IMR-90 (cell line): ENCODE data around the gene TMEM54. TPM values are rescaled to one million over a fixed set of nuclear protein-coding genes. Genes with fewer than 3 reads are reported as not detected.
A peak's percentile ranks its signal among the peaks of the same experiment; 100 is the strongest.

Experiments
- ATAC-seq: fragments of 200-7000 bp; cut with Tn5 transposase; 2 replicates; pipeline ENCODE4 v1.9.1; 2020; ENCODE audit warnings: low read depth, mild to moderate bottlenecking, moderate library complexity
- Bru-seq: library from RNA; stranded (reverse); fragments of 400-500 nt; gene quantifications from one replicate; lab custom pipeline; 2021; lab: Mats Ljungman, UMichigan
- BruChase-seq, 2 experiments: library from RNA; stranded (reverse); fragments of 400-500 nt; gene quantifications; one replicate each; lab custom pipeline; 2021; lab: Mats Ljungman, UMichigan
- BruUV-seq: library from RNA; stranded (reverse); fragments of 400-500 nt; replicated peaks from 2 replicates; lab custom pipeline; 2021; lab: Mats Ljungman, UMichigan
- CTCF ChIA-PET: fragments of 300-600 bp; formaldehyde crosslinking; extraction: SDS; loops from one replicate; lab custom pipeline; 2021; ENCODE audit warnings: antibody characterized with exemption; lab: Yijun Ruan, JAX
- POLR2A ChIA-PET: fragments of 300-600 bp; sonication (Branson Sonifier 250); formaldehyde crosslinking; loops from one replicate; lab custom pipeline; 2022; ENCODE audit warnings: antibody characterized with exemption; ENCODE audit not compliant: unreplicated experiment; lab: Charles Lee
- DNase-seq: peaks from one replicate; pipeline ENCODE4 v3.0.0; 2013
- H2AFZ ChIP-seq: replicated peaks from 2 replicates; pipeline ENCODE3; 2013; ENCODE audit warnings: low read length, mild to moderate bottlenecking; ENCODE audit not compliant: poor library complexity
- H2AK5ac ChIP-seq: 2 replicates; pipeline ENCODE4 v1.6.1; 2013; ENCODE audit warnings: low read depth, low read length, inconsistent platforms
- H2AK9ac ChIP-seq: replicated peaks from 2 replicates; pipeline ENCODE3; 2013; ENCODE audit warnings: mild to moderate bottlenecking, low read depth, low read length, moderate library complexity; ENCODE audit not compliant: poor library complexity
- H2BK120ac ChIP-seq: 2 replicates; pipeline ENCODE4 v1.6.1; 2013; ENCODE audit warnings: low read depth, low read length, inconsistent platforms
- H2BK15ac ChIP-seq: 3 replicates; pipeline ENCODE4 v1.6.1; 2013; ENCODE audit warnings: low read depth, low read length, inconsistent platforms
- H2BK20ac ChIP-seq: 2 replicates; pipeline ENCODE4 v1.6.1; 2013; ENCODE audit warnings: low read depth, mild to moderate bottlenecking, inconsistent platforms, low read length, moderate library complexity
- H2BK5ac ChIP-seq: 2 replicates; pipeline ENCODE4 v1.6.1; 2013; ENCODE audit warnings: mild to moderate bottlenecking, low read depth, low read length, inconsistent platforms; ENCODE audit not compliant: poor library complexity, severe bottlenecking
- H3K14ac ChIP-seq: replicated peaks from 2 replicates; pipeline ENCODE4 v1.6.1; 2013; ENCODE audit warnings: low read depth, low read length, inconsistent platforms
- H3K18ac ChIP-seq: 2 replicates; pipeline ENCODE4 v1.6.1; 2013; ENCODE audit warnings: low read depth, low read length, control low read depth
- H3K23ac ChIP-seq: 2 replicates; pipeline ENCODE4 v1.6.1; 2013; ENCODE audit warnings: low read depth, low read length, inconsistent platforms
- H3K27ac ChIP-seq: 2 replicates; pipeline ENCODE4 v1.5.1; 2013; ENCODE audit warnings: mild to moderate bottlenecking, control low read depth, low read length; ENCODE audit not compliant: insufficient read depth
- H3K27me3 ChIP-seq: 2 replicates; pipeline ENCODE4 v1.6.1; 2013; ENCODE audit warnings: low read length; ENCODE audit not compliant: control insufficient read depth, insufficient read depth
- H3K36me3 ChIP-seq: 2 replicates; pipeline ENCODE4 v1.6.1; 2013; ENCODE audit warnings: low read length, mixed read lengths; ENCODE audit not compliant: control insufficient read depth, insufficient read depth
- H3K4ac ChIP-seq: 2 replicates; pipeline ENCODE4 v1.6.1; 2013; ENCODE audit warnings: low read depth, low read length, inconsistent platforms
- H3K4me1 ChIP-seq: 2 replicates; pipeline ENCODE4 v1.6.1; 2013; ENCODE audit warnings: low read length, mixed read lengths; ENCODE audit not compliant: control insufficient read depth, insufficient read depth
- H3K4me2 ChIP-seq: 2 replicates; pipeline ENCODE4 v1.6.1; 2013; ENCODE audit warnings: low read depth, mild to moderate bottlenecking, control low read depth, low read length, moderate library complexity
- H3K4me3 ChIP-seq: 2 replicates; pipeline ENCODE4 v1.5.1; 2013; ENCODE audit warnings: low read depth, mild to moderate bottlenecking, control low read depth, low read length, moderate library complexity; ENCODE audit not compliant: insufficient read depth
- H3K56ac ChIP-seq: 2 replicates; pipeline ENCODE4 v1.6.1; 2013; ENCODE audit warnings: low read length, inconsistent platforms; ENCODE audit not compliant: insufficient read depth; ENCODE audit errors: extremely low read depth
- H3K79me1 ChIP-seq, 2 experiments: 2 replicates each; pipeline ENCODE4 v1.6.1; 2013; ENCODE audit warnings: low read length in 2 of 2, inconsistent platforms in 1 of 2, low read depth in 1 of 2
- H3K9ac ChIP-seq: 2 replicates; pipeline ENCODE4 v1.6.1; 2013; ENCODE audit warnings: low read depth, low read length, control low read depth
- H3K9me1 ChIP-seq: 2 replicates; pipeline ENCODE4 v1.6.1; 2013; ENCODE audit warnings: low read length, inconsistent platforms; ENCODE audit not compliant: insufficient read depth
- H3K9me3 ChIP-seq: 2 replicates; pipeline ENCODE4 v1.6.1; 2013; ENCODE audit warnings: low read length; ENCODE audit not compliant: control insufficient read depth, insufficient read depth
- H4K20me1 ChIP-seq: 2 replicates; pipeline ENCODE4 v1.6.1; 2013; ENCODE audit warnings: low read length, inconsistent platforms; ENCODE audit not compliant: insufficient read depth
- H4K5ac ChIP-seq: 2 replicates; pipeline ENCODE4 v1.6.1; 2013; ENCODE audit warnings: mild to moderate bottlenecking, low read depth, low read length, control low read depth
- H4K8ac ChIP-seq, 2 experiments: 2 replicates each; pipeline ENCODE4 v1.6.1; 2013; ENCODE audit warnings: low read depth in 2 of 2, low read length in 2 of 2, control low read depth in 1 of 2, inconsistent platforms in 1 of 2
- H4K91ac ChIP-seq: 2 replicates; pipeline ENCODE4 v1.6.1; 2013; ENCODE audit warnings: low read depth, low read length, inconsistent platforms; ENCODE audit not compliant: insufficient read depth
- MXI1 ChIP-seq: IDR thresholded peaks from 2 replicates; pipeline ENCODE4 v1.6.1; 2012; ENCODE audit warnings: low read depth, mild to moderate bottlenecking, low read length, moderate library complexity, borderline replicate concordance
- RFX5 ChIP-seq: IDR thresholded peaks from 2 replicates; pipeline ENCODE4 v1.8.0; 2012; ENCODE audit warnings: low read depth, mild to moderate bottlenecking, low read length, moderate library complexity
- WGBS, 2 experiments: methylation state at CpG; one replicate each; pipeline versions ENCODE4 v1.1.5 to v1.1.7; 2013; ENCODE audit warnings: missing lambda C conversion rate in 2 of 2; ENCODE audit not compliant: insufficient read length in 1 of 2; ENCODE audit errors: extremely low coverage in 2 of 2; 5-methylcytosine and 5-hydroxymethylcytosine counted together
- dilution Hi-C: fragments of 300-500 bp; cut with HindIII; formaldehyde crosslinking; loops from one replicate; pipeline ENCODE4 v1.14.3; 2018; ENCODE audit warnings: low sequenced_read_pairs; ENCODE audit not compliant: unreplicated experiment
- in situ Hi-C: fragments of 300-500 bp; cut with MboI; formaldehyde crosslinking; loops from 3 replicates; pipeline ENCODE4 v1.14.3; 2019; ENCODE audit warnings: low sequenced_read_pairs, inconsistent platforms, mixed read lengths
- intact Hi-C: fragments of 100-400 bp; cut with micrococcal nuclease; formaldehyde crosslinking; loops from 2 replicates; pipeline ENCODE4 v1.10.0; 2022
- long read RNA-seq: library from polyadenylated mRNA; unstranded; transcript quantifications from one replicate; pipeline ENCODE4 v2.0.0, GENCODE V29; 2021; ENCODE audit not compliant: unreplicated experiment
- polyA plus RNA-seq, 3 experiments: library from polyadenylated mRNA; depleted of rRNA; stranded (reverse); fragments of >200 nt; gene quantifications; 2 replicates each; pipeline ENCODE4 v1.2.3, GENCODE V29; 2012; ENCODE audit warnings: low replicate concordance in 1 of 3
- total RNA-seq: library from RNA; depleted of rRNA; stranded (reverse); fragments of >200 nt; gene quantifications from 2 replicates; pipeline ENCODE4 v1.2.3, GENCODE V29; 2012; rRNA removed
- TF ChIP-seq, protein P1 (sequence below): conservative IDR thresholded peaks from 2 replicates; pipeline ENCODE4 v1.5.1; 2012; ENCODE audit warnings: mild to moderate bottlenecking, low read depth, low read length, improper control_type of control experiment

Gene TMEM54, protein sequence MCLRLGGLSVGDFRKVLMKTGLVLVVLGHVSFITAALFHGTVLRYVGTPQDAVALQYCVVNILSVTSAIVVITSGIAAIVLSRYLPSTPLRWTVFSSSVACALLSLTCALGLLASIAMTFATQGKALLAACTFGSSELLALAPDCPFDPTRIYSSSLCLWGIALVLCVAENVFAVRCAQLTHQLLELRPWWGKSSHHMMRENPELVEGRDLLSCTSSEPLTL
- 25.5 and 33.1 TPM in 2 replicates for total RNA-seq
- 75.2 and 82.4 TPM in 2 replicates for polyA plus RNA-seq (2012; rRNA removed)
- polyA plus RNA-seq (2012; cell fraction: cytosol; rRNA removed), result 49.6 and 120 TPM in 2 replicates
- 20.6 and 49.4 TPM in 2 replicates for polyA plus RNA-seq (2012; cell fraction: nucleus; rRNA removed; ENCODE audit: low replicate concordance)
- Bru-seq, nascent RNA, result percentile 26 among the genes with signal in this experiment
- BruChase-seq, experiment 1, labeled RNA remaining after a 6-hour chase, result percentile 32 among the genes with signal in this experiment
- BruChase-seq, experiment 2, labeled RNA remaining after a 2-hour chase, result percentile 28 among the genes with signal in this experiment
- long read RNA-seq, transcript TMEM54-202 (6 exons, 999 nt), result major isoform, 33 of 37 reads
- long read RNA-seq, partial matches to known transcripts, result 1 of 37 reads
- long read RNA-seq, other reads (novel, unspliced or antisense), result 3 of 37 reads

DNA sequence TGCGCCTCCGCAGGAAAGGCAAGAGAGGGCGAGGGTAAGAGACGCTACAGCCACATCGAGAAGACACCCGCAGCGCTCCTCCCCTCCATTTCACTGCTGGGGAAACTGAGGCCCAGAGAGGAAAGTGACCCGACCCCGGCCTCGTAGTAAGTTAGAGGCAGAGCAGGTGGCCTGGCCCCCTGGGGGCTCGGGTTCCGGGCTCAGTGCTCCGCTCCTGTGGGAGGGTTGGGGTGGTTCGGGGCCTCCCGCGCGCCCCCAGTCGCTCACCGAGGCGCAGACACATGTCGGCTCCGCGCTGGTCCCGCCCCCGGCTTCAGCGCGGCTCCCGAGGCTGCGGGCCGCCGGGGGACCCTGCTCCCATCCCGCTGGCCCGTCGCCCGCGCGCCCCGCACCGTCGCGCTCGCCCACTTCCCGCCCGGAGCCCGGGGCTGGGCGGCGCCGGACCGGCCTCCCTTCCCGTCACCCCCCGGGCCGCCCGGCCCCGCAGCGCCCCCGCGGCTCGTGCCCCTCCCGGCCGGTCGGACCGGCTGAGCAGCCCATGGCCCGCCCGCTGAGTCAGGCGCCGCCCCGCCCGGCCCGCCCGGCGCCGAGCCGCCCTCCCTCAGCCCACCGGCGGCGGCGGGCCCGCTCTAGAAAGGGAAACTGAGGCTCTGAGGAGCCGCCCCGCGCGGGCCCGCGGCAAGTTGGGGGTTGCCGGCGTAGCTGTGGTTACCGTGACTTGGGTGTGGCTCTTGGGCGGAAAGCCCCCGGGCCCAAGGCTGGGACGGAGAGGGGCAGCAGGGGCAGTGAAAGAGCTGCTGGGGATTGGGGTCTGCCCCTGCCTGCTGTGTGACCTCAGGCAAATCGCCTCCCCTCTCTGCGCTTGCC, at the start of gene TMEM54:
TSS of gene TMEM54 (minus strand) at position 434 of the 867 bp plus-strand sequence. CDS start at position 283, 151 bp downstream.
- Histone ChIP-seq H4K8ac (peak within 1 kb of the TSS; percentile 62 to 90; a peak in 3 of 4 replicates), H2BK5ac (peak within 1 kb of the TSS; percentile 8), H2AK9ac (peak within 1 kb of the TSS; percentile 80), H3K4me3 (peak within 1 kb of the TSS; percentile 68), H3K79me1 (peaks cover 0 to 9% of the 10 kb centered on the region in 2 experiments; a peak in 1 of 4 replicates), H2BK20ac (no peak within 1 kb of the TSS), H3K56ac (peak within 1 kb of the TSS; percentile 9; the same call in 1 of the 2 replicates), H2BK15ac (no peak within 1 kb of the TSS), H3K36me3 (0 out of 2 replicates have a peak, but pooled peaks cover 1% of the 10 kb centered on the region), H2AK5ac (peak within 1 kb of the TSS; percentile 58), H3K23ac (peak within 1 kb of the TSS; percentile 72), H4K91ac (peak within 1 kb of the TSS; percentile 66; the same call in 1 of the 2 replicates), H3K4me2 (peak within 1 kb of the TSS; percentile 86), H4K20me1 (no peaks in the 10 kb centered on the region), H2AFZ (peak within 1 kb of the TSS; percentile 91), H3K9me1 (peaks cover 6% of the 10 kb centered on the region; the same call in 1 of the 2 replicates), H3K4me1 (peaks cover 2% of the 10 kb centered on the region; the same call in 1 of the 2 replicates), H4K5ac (peak within 1 kb of the TSS; percentile 83), H3K18ac (peak within 1 kb of the TSS; percentile 17; the same call in 1 of the 2 replicates), H3K9ac (peak within 1 kb of the TSS; percentile 58), H3K27me3 (peaks cover 5% of the 10 kb centered on the region), H2BK120ac (peak within 1 kb of the TSS; percentile 40; the same call in 1 of the 2 replicates), H3K9me3 (no peaks in the 10 kb centered on the region), H3K27ac (peak within 1 kb of the TSS; percentile 2; the same call in 1 of the 2 replicates), H3K14ac (peak within 1 kb of the TSS; percentile 94), H3K4ac (peak within 1 kb of the TSS; percentile 58)
- ATAC-seq (peak; percentile 95), DNase-seq (peak; percentile 15)
- ChIA-PET CTCF (interaction anchor here (0.6 kb wide), 1 partner anchor 500 kb away, joined by 3 read pairs; no protein-coding TSS in a partner anchor), POLR2A (no interaction called here)
- no TSS peak for BruUV-seq
- WGBS, 2 experiments, result 0% methylated on average over 29 of the region's 92 CpGs; no CpG with 5 or more reads in 1 of the 2 experiments
- in situ Hi-C loops, result no loop called here
- intact Hi-C loops, result no loop called here
- TF ChIP-seq MXI1, result peak; percentile 46; the same call in 1 of the 2 replicates
- TF ChIP-seq RFX5, result no peak
- TF ChIP-seq, protein P1, sequence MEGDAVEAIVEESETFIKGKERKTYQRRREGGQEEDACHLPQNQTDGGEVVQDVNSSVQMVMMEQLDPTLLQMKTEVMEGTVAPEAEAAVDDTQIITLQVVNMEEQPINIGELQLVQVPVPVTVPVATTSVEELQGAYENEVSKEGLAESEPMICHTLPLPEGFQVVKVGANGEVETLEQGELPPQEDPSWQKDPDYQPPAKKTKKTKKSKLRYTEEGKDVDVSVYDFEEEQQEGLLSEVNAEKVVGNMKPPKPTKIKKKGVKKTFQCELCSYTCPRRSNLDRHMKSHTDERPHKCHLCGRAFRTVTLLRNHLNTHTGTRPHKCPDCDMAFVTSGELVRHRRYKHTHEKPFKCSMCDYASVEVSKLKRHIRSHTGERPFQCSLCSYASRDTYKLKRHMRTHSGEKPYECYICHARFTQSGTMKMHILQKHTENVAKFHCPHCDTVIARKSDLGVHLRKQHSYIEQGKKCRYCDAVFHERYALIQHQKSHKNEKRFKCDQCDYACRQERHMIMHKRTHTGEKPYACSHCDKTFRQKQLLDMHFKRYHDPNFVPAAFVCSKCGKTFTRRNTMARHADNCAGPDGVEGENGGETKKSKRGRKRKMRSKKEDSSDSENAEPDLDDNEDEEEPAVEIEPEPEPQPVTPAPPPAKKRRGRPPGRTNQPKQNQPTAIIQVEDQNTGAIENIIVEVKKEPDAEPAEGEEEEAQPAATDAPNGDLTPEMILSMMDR, result no peak
- dilution Hi-C loops, result no loop called here
